Osteoblast (primary cell): Measurements from ENCODE around the gene ZBTB8A. TPM values are rescaled to one million over a fixed set of nuclear protein-coding genes. Genes with fewer than 3 reads are reported as not detected.

Experiments
- DNase-seq: peaks from one replicate; pipeline ENCODE4 v3.0.0; 2011; ENCODE audit warnings: low spot score, mixed read lengths; ENCODE audit not compliant: insufficient read length; ENCODE audit errors: missing footprints
- H2AFZ ChIP-seq: 2 replicates; pipeline ENCODE4 v1.6.0; 2011; ENCODE audit warnings: mild to moderate bottlenecking, low read length
- H3K27ac ChIP-seq: 2 replicates; pipeline ENCODE4 v1.5.1; 2011; ENCODE audit warnings: mild to moderate bottlenecking, low read depth, low read length, moderate library complexity
- H3K27me3 ChIP-seq: 2 replicates; pipeline ENCODE4 v1.6.0; 2012; ENCODE audit warnings: mild to moderate bottlenecking, control low read depth, inconsistent platforms, low read length, moderate library complexity; ENCODE audit not compliant: insufficient read depth
- H3K36me3 ChIP-seq: 2 replicates; pipeline ENCODE4 v1.5.1; 2011; ENCODE audit warnings: mild to moderate bottlenecking, low read length, control low read depth, moderate library complexity; ENCODE audit not compliant: insufficient read depth
- H3K4me1 ChIP-seq: 2 replicates; pipeline ENCODE4 v1.5.1; 2011; ENCODE audit warnings: mild to moderate bottlenecking, low read length, control low read depth, moderate library complexity; ENCODE audit not compliant: insufficient read depth
- H3K4me2 ChIP-seq: 2 replicates; pipeline ENCODE4 v1.6.0; 2011; ENCODE audit warnings: mild to moderate bottlenecking, low read length; ENCODE audit not compliant: insufficient read depth
- H3K4me3 ChIP-seq: fragments of 200-600 bp; sonication (generic); 3 replicates; pipeline ENCODE4 v1.5.1; 2012; ENCODE audit warnings: mild to moderate bottlenecking, low read length, inconsistent platforms; ENCODE audit not compliant: insufficient read depth
- H3K79me2 ChIP-seq: 2 replicates; pipeline ENCODE4 v1.6.0; 2012; ENCODE audit warnings: mild to moderate bottlenecking, low read length, control low read depth, inconsistent platforms; ENCODE audit not compliant: insufficient read depth
- H3K9me3 ChIP-seq: 2 replicates; pipeline ENCODE4 v1.5.1; 2011; ENCODE audit warnings: low read depth, low read length, control low read depth
- H4K20me1 ChIP-seq: 2 replicates; pipeline ENCODE4 v1.6.0; 2012; ENCODE audit warnings: mild to moderate bottlenecking, low read length, control low read depth; ENCODE audit not compliant: insufficient read depth
- total RNA-seq: library from RNA; depleted of rRNA; stranded (reverse); fragments of >200 nt; gene quantifications from 2 replicates; pipeline ENCODE4 v1.2.3, GENCODE V29; 2012
- TF ChIP-seq, protein P1 (sequence below): IDR thresholded peaks from 2 replicates; pipeline ENCODE4 v1.5.1; 2011; ENCODE audit warnings: mild to moderate bottlenecking, low read depth, low read length, moderate library complexity; ENCODE audit errors: extremely low read depth

The ZBTB8A gene
- total RNA-seq, 1 donor, result 9.8 TPM

DNA sequence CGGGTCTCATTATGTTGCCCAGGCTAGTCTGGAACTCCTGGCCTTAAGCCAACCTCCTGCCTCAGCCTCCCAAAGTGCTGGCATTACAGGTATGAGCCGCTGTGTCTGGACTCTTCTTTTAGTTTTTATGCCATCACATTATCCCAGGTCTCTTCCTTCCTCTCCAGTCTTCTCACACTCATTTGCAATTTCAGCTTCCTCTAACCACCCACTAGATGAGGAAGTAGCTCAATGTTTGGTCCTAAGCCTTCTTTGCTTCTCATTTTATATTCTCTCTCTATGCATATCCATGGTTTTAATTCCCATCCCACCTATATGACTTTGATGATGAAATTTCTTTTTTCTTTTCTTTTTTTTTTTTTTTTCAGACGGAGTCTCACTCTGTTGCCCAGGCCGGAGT, 3.1 kb upstream of the ZBTB8A start:
- TF ChIP-seq, protein P1, sequence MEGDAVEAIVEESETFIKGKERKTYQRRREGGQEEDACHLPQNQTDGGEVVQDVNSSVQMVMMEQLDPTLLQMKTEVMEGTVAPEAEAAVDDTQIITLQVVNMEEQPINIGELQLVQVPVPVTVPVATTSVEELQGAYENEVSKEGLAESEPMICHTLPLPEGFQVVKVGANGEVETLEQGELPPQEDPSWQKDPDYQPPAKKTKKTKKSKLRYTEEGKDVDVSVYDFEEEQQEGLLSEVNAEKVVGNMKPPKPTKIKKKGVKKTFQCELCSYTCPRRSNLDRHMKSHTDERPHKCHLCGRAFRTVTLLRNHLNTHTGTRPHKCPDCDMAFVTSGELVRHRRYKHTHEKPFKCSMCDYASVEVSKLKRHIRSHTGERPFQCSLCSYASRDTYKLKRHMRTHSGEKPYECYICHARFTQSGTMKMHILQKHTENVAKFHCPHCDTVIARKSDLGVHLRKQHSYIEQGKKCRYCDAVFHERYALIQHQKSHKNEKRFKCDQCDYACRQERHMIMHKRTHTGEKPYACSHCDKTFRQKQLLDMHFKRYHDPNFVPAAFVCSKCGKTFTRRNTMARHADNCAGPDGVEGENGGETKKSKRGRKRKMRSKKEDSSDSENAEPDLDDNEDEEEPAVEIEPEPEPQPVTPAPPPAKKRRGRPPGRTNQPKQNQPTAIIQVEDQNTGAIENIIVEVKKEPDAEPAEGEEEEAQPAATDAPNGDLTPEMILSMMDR, result no peak

DNA sequence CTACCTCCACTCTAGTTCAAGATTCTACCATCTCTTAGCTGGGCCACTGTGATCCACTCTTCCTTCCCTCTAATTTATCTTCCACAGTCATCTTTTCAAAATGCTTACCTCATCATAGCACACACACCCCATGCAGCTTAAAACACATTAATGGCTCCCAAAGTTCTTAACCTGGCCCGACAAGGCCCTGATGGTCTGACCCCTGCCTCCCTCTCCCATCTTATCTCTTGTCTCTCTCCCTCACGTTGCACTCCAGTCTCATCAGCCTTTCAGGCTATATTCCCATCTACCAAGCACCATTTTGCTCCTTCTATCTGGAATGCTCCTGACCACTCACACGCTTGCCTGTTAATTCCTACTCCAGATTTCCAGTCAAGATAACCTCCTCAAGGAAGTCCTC, 2.5 kb upstream of the ZBTB8A start:
- TF ChIP-seq, protein P1, result no peak
- H3K4me2 ChIP-seq, result no peak overlapping the region
- H3K9me3 ChIP-seq, result no peaks in the 10 kb centered on the region

More for the DNA sequence above, 3.1 kb upstream of the ZBTB8A start:
- Histone ChIP-seq H3K4me1 (peaks cover 7% of the 10 kb centered on the region), H3K9me3 (no peaks in the 10 kb centered on the region), H3K4me3 (no peak overlapping the region), H2AFZ (no peak overlapping the region), H3K4me2 (no peak overlapping the region), H3K27me3 (peaks cover 2% of the 10 kb centered on the region), H4K20me1 (no peaks in the 10 kb centered on the region), H3K79me2 (peaks cover 7% of the 10 kb centered on the region), H3K36me3 (no peaks in the 10 kb centered on the region), H3K27ac (no peak overlapping the region)
- DNase-seq, result no peak

DNA sequence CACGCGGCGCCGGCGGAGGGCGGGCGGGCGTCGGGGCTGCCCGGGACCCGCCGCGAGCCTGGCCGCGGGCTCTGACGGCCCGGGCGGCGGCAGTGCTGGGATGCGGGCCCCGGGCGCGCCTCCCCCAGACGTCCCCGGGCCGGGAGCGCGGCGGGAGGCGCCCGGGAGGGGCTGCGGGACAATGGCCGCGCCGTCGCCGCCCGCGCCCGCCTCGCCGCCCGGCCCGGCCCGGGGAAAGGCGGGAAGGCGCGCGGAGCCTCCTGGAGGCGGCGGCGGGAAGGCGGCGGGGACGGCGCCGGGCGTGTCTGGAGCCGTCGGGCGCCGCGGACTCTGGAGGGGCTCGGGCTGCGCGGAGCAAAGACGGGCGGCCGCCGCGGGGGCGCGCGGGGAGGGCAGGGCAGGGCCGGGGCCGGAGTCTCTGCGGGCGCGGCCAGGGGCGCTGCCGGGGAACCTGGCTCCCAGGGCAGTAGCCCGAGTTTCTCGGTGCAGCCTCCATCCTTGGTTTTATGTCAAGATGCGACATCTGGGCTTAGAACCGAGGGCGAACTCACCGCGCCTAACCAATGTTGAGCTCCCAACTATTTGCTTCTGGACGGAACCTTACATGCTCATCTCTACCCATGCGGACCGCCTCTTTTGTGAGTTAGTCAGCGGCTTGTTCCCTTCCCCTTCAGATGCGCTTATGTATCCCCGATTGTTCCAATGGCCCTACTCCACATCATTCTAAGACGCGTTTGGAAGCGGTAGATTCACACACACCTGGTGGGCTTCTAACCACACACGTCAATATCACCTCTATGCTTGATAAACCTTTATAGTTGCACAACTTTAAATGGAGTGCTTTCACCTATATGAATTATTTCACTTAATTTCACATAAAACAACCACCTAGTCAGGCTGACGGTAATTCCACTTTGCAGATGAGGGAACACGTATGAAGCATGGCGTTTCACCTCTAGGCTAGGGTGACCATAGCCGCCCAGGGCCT, 651 bp downstream of the ZBTB8A start:
- Histone ChIP-seq H3K4me1 (peaks cover 7% of the 10 kb centered on the region), H3K79me2 (peaks cover 17% of the 10 kb centered on the region), H2AFZ (peak overlapping the region; percentile 86), H4K20me1 (peaks cover 2% of the 10 kb centered on the region), H3K4me2 (peak overlapping the region; percentile 97), H3K27ac (no peak overlapping the region), H3K4me3 (peak overlapping the region; percentile 79), H3K27me3 (peaks cover 2% of the 10 kb centered on the region), H3K9me3 (no peaks in the 10 kb centered on the region), H3K36me3 (no peaks in the 10 kb centered on the region)
- peak; percentile 95 for DNase-seq
- TF ChIP-seq, protein P1, result no peak

More for the DNA sequence above, 2.5 kb upstream of the ZBTB8A start:
- H3K4me1 ChIP-seq, result peaks cover 7% of the 10 kb centered on the region
- H3K79me2 ChIP-seq, result peaks cover 12% of the 10 kb centered on the region
- H3K27me3 ChIP-seq, result peaks cover 2% of the 10 kb centered on the region
- H3K27ac ChIP-seq, result no peak overlapping the region
- no peaks in the 10 kb centered on the region for H3K36me3 ChIP-seq
- H4K20me1 ChIP-seq, result peaks cover 2% of the 10 kb centered on the region
- H2AFZ ChIP-seq, result no peak overlapping the region
- no peak overlapping the region for H3K4me3 ChIP-seq
- no peak for DNase-seq

DNA sequence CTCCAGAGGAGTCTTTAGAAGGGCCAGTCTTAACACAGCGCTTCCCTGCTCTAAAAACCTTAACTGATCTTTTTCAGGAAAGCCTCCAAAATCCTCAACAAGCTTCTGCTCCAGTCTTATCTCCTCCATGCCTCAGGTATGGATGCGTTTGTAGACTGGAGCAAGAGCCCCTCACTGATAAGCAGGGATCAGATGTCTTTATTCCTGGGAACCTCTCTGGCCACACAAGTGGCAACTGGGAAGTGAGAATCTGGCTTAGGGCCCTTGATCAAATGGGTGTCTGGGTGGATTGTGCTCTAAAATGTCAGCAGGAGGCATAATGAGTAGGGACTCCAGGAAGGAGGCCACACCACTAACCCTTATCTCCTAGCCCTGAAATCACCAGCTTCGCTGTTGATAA, 1.4 kb downstream of the ZBTB8A start:
- Histone ChIP-seq H3K4me1 (peaks cover 7% of the 10 kb centered on the region), H3K27ac (no peak overlapping the region), H3K27me3 (peaks cover 2% of the 10 kb centered on the region), H3K4me2 (peak overlapping the region; percentile 97), H3K9me3 (no peaks in the 10 kb centered on the region), H2AFZ (peak overlapping the region; percentile 86), H3K36me3 (no peaks in the 10 kb centered on the region), H3K79me2 (peaks cover 21% of the 10 kb centered on the region), H4K20me1 (peaks cover 2% of the 10 kb centered on the region), H3K4me3 (peak overlapping the region; percentile 78)
- TF ChIP-seq, protein P1, result no peak
- DNase-seq, result no peak
